Measurements from ENCODE around the gene SRSF8.
"Not testable (repeated sequence)": the region's sequence is repeated elsewhere in the genome, so short reads cannot be mapped to it uniquely, and the experiment has no call there.

SRSF8 gene

DNA sequence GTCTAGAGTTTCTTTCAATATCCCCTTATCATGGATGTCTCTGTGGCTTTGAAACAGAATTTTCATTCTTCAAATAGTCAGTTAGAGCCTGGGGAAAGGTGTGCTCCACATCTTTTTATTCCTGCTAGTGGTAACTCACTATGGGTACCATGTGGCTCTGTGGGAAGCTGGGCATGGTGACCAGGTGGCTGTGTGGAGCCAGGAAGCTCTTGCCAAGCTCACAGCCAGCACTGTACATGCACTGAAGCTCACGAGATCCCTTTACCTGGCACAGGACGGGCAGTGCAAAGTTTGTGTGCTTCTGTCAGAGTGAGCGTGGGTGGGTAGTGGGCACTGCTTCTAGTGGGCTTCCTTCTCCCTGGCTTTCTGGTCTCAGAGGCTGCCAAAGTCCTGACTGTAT, 23.8 kb upstream of the SRSF8 start:
- TF ChIP-seq, protein P1, sequence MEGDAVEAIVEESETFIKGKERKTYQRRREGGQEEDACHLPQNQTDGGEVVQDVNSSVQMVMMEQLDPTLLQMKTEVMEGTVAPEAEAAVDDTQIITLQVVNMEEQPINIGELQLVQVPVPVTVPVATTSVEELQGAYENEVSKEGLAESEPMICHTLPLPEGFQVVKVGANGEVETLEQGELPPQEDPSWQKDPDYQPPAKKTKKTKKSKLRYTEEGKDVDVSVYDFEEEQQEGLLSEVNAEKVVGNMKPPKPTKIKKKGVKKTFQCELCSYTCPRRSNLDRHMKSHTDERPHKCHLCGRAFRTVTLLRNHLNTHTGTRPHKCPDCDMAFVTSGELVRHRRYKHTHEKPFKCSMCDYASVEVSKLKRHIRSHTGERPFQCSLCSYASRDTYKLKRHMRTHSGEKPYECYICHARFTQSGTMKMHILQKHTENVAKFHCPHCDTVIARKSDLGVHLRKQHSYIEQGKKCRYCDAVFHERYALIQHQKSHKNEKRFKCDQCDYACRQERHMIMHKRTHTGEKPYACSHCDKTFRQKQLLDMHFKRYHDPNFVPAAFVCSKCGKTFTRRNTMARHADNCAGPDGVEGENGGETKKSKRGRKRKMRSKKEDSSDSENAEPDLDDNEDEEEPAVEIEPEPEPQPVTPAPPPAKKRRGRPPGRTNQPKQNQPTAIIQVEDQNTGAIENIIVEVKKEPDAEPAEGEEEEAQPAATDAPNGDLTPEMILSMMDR (IDR thresholded peaks at IDR 0.05; ENCODE audit: low read depth, low read length), result no peak
- no peak overlapping the region for H3K4me3 ChIP-seq (ENCODE audit: low read depth, low read length)

DNA sequence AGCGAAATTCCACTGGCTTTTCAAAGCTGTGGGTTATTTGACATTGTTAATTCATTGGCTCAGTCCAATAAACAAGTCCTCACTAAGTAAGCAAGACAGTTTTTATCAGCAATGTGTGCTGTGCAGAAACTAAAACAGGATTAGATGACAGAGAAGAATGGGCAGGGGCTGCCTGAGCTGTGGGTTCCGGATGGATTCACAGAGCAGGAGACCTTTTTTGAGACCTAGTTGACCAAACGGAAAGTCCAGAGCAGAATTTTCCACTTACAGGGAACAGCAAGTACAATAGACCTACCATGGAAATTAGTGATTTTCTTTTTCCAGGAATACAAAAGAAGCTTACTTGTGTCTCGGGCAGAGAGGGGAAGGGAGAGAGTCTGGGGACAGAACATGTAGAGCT, 22.7 kb upstream of the SRSF8 start:
- H3K4me3 ChIP-seq (ENCODE audit: low read depth, low read length), result no peak overlapping the region
- TF ChIP-seq, protein P1 (IDR thresholded peaks at IDR 0.05; ENCODE audit: low read depth, low read length), result no peak

DNA sequence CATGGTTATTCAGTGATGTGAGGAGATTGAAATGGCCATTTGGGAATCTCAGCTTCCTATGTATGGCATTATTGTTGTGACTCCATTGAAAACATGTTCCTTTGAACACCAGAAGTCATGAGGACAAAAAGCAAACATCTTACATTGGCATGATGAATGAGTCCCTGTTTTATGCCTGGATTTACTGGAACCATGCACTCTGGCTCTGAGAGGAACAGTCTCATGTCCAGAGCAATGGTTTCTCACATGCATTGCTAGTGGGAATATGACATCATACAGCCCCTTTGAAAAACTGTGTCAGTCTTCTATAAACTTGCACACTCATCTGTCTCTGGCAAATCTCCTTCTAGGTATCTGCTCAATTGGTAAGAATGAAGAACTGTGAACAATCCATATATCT, 20.9 kb upstream of the SRSF8 start:
- H3K4me3 ChIP-seq (ENCODE audit: low read depth, low read length), result no peak overlapping the region
- TF ChIP-seq, protein P1 (IDR thresholded peaks at IDR 0.05; ENCODE audit: low read depth, low read length), result no peak

DNA sequence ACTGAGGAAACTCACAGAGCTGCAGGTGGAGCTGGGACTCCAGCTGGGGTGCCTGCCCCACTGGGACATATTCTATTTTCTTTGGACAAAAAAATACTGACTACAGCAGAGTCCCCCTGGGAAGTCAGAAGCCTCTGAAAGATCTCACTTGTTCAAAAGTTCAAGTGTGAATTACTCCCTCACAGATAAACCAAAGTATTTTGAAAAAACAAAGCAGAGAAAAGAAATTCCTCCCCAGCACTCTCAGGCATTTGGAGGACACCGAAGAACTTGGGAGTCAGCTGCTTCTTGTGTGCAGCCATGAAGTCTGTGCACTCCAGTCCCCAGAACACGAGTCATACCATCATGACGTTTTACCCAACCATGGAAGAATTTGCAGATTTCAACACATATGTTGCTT, 17.6 kb upstream of the SRSF8 start, which contains the start of gene KDM4F:
Gene KDM4F (plus strand): TSS at position 301 of the 400 bp plus-strand sequence.
- not testable (repeated sequence) for H3K4me3 ChIP-seq (ENCODE audit: low read depth, low read length)

DNA sequence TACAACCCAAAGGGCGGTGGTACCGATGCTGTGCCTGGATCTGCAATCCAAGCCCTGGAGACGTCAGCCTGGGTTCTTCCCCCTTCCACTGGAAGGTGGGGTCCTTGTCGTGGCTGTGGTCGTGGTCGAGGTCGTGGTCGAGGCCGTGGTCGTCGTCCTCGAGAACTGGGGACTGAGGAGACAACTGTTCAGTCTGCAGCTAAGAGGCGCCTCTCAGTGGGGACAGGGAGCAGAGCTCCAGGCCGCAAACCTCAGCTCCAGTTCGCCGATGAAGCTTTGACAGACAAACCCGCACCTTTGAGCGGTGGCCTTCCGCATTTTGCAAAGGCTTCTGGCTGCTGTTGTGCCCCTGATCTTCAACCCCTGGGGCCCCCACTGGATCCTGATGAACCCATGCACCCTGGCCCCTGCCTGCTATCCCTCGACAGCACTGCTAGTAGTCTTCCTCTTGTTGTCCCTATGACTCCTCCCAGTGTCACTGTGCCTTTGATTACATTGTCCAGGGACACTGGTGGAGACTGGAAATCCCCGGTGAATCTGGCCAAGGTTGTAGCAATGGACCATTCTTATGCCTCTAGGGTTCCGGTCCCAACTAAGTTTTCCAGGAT, 16.0 kb upstream of the SRSF8 start:
- H3K4me3 ChIP-seq (ENCODE audit: low read depth, low read length), result no peak overlapping the region
- TF ChIP-seq, protein P1 (IDR thresholded peaks at IDR 0.05; ENCODE audit: low read depth, low read length), result no peak

DNA sequence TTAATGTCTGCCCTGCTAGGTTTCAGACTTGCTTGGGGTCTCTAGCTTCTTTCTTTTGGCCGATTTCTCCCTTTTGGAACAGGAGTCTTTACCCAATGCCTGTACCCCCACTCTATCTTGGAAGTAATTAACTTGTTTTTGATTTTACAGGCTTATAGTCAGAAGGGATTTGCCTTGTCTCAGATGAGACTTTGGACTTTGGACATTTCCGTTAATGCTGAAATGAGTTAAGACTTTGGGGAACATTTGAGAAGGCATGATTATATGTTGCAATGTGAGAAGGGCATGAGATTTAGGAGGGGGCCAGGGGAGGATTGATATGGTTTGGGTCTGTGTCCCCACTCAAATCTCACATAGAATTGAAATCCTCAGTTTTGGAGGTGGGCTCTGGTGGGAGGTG, 12.4 kb upstream of the SRSF8 start:
- TF ChIP-seq, protein P1 (IDR thresholded peaks at IDR 0.05; ENCODE audit: low read depth, low read length), result no peak
- no peak overlapping the region for H3K4me3 ChIP-seq (ENCODE audit: low read depth, low read length)

DNA sequence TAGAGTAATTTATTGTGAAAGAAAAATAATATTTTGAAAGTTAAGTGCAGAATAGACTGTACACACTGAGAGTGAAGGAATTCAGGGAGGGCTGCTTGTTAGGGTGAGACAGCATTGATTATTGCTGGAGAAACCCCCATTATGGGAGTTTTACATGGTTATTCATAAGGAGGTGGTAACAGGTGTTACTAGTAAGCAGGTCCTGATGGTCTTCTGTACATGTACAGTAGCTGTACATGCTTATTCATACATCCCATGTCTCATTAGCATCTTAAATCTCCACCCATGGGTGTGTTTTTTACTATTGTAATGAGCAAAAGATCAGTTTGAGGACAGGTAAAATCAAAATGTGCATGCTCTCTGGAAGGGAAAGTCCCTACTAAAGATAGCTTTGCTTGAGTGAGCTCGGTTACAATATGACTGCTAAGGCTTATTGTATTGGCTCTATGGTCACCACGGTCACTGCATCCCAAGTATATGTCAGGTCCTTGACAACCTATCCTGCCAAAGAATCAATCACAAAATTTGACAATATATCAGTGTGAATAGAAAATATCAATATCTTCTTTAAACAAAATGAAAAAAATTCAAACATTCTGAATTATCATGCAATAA, 11.3 kb upstream of the SRSF8 start:
- TF ChIP-seq, protein P1 (IDR thresholded peaks at IDR 0.05; ENCODE audit: low read depth, low read length), result no peak
- H3K4me3 ChIP-seq (ENCODE audit: low read depth, low read length), result no peak overlapping the region

DNA sequence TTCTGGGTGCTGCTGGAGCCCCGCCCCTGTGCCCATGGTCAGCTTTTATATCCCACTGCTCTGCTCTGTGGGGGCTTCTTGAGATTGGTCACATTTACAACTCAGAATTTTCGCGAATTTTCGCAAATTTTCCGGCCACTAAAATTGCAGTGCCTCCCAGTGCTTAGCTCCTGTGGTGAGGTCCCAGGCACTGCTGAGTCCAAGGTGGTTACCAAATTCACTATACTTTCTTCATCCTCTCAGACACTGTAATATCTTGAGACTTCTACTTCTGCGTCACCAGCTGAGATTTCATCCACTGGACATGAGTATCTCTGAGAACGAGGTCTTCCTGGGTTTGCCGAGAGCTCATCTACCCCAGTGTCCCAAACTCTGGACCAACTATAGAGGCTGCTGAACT, 8.8 kb upstream of the SRSF8 start:
- H3K4me3 ChIP-seq (ENCODE audit: low read depth, low read length), result no peak overlapping the region
- TF ChIP-seq, protein P1 (IDR thresholded peaks at IDR 0.05; ENCODE audit: low read depth, low read length), result no peak

All from WI38 (cell line).